ENCODE measurements around the gene PTPN7.

PTPN7 gene

DNA sequence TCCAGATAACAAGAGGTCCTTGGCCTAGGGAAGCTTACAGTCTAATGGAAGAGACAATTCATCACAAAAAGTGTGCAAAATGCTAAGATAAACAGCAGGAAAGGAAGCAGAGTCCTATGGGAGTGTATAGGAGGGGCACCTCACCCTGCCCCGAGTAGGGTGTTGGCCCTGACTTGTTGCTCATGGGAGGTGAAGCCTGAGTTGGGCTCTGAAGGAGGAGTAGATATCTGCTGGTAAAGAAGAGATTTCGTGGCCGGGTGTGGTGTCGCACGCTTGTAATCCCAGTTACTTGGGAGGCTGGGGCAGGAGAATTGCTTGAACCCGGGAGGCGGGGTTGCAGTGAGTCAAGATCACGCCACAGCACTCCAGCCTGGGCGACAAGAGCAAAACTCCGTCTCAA is 56.3 kb downstream of the PTPN7 start:
- DNase-seq = no peak

GRCh38 chr1:202101184-202101583 is 59.2 kb downstream of the PTPN7 start:
- no peak for DNase-seq

All from CD4-positive, alpha-beta T cell treated with Interleukin-1 beta for 1 hour (primary cell).